Activated CD4-positive, alpha-beta T cell treated with anti-CD3 and anti-CD28 coated beads, Interleukin-2, amount 10 ng/mL, durations not matched to agents 7 days and 5 days (primary cell): ENCODE results near the gene URI1. TPM values are rescaled to one million over a fixed set of nuclear protein-coding genes. Genes with fewer than 3 reads are reported as not detected.

Source experiments
- CTCF ChIA-PET: fragments of 350-600 bp; sonication (Branson Sonifier 250); formaldehyde crosslinking; loops from one replicate; lab custom pipeline; 2021; ENCODE audit warnings: antibody characterized with exemption; lab: Charles Lee
- POLR2A ChIA-PET: fragments of 350-600 bp; sonication (Branson Sonifier 250); formaldehyde crosslinking; loops from one replicate; lab custom pipeline; 2021; ENCODE audit warnings: antibody characterized with exemption; lab: Charles Lee
- DNase-seq: peaks from one replicate; pipeline ENCODE4 v3.0.0-alpha.2; 2020
- H3K27ac Mint-ChIP-seq: one replicate; pipeline ENCODE4 v1.8.0; 2021; ENCODE audit warnings: mild to moderate bottlenecking, moderate library complexity, mixed read lengths
- H3K27me3 Mint-ChIP-seq: one replicate; pipeline ENCODE4 v1.8.0; 2021; ENCODE audit warnings: mixed read lengths
- H3K36me3 Mint-ChIP-seq: one replicate; pipeline ENCODE4 v1.8.0; 2021; ENCODE audit warnings: low read depth, mixed read lengths
- H3K4me1 Mint-ChIP-seq: one replicate; pipeline ENCODE4 v1.8.0; 2021; ENCODE audit warnings: mixed read lengths
- H3K4me3 Mint-ChIP-seq: one replicate; pipeline ENCODE4 v1.8.0; 2021; ENCODE audit warnings: mild to moderate bottlenecking, moderate library complexity, mixed read lengths
- H3K9me3 Mint-ChIP-seq: one replicate; pipeline ENCODE4 v1.8.0; 2021; ENCODE audit warnings: mixed read lengths
- total RNA-seq, 2 experiments: library from RNA; stranded (reverse); gene quantifications; one replicate each; pipeline ENCODE4 v1.2.3, GENCODE V29; 2021

Gene URI1
- total RNA-seq, 2 experiments from 2014 or later = 54.8 to 54.9 TPM

DNA sequence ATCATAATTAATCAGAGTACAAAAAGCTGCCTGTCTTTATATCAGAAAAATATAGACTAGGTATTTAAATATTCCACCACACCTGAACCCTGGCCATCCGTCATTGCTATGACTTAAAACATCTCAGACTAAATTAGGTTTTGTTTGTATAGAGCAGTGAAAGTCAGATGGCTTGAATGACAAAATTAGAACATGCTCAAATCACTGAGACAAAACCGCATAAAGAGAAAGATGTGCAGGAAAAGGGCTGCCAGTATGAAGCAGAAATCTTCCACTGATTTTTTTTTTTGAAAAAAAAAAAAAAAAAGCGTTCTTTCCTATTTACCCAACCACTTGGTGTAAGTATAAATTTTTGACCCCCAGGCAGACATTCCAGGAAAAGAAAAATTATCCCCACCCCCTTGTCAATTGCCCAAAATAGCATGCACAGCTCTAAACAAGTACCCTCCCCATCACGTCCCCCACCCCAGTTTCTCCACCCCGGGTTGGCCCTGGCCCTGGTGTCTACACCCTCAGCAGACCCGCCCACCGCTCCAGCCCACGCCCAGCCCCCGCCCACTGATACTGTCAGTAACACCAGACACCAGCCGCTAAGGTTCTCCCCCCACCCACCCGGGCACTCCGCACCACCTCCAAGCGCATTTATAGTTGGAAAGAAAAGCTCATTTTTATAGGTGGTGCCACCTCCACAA is 118.6 kb downstream of the URI1 start:
- POLR2A ChIA-PET = no interaction called here
- H3K27ac Mint-ChIP-seq = no peak overlapping the region

GRCh38 chr19:30061223-30062064 is 119.4 kb downstream of the URI1 start:
- Mint-ChIP-seq H3K4me3 (no peak overlapping the region), H3K36me3 (no peaks in the 10 kb centered on the region), H3K27ac (no peak overlapping the region), H3K9me3 (no peaks in the 10 kb centered on the region), H3K27me3 (no peaks in the 10 kb centered on the region), H3K4me1 (no peaks in the 10 kb centered on the region)
- ChIA-PET POLR2A (no interaction called here), CTCF (interaction anchor here (0.9 kb wide), 1 partner anchor 10 kb away, joined by 4 read pairs; no protein-coding TSS in a partner anchor)
- no peak for DNase-seq

More for the DNA sequence above, 118.6 kb downstream of the URI1 start:
- Mint-ChIP-seq H3K27me3 (no peaks in the 10 kb centered on the region), H3K36me3 (no peaks in the 10 kb centered on the region), H3K9me3 (no peaks in the 10 kb centered on the region), H3K4me3 (no peak overlapping the region), H3K4me1 (no peaks in the 10 kb centered on the region)
- CTCF ChIA-PET = no interaction called here
- DNase-seq = no peak

DNA sequence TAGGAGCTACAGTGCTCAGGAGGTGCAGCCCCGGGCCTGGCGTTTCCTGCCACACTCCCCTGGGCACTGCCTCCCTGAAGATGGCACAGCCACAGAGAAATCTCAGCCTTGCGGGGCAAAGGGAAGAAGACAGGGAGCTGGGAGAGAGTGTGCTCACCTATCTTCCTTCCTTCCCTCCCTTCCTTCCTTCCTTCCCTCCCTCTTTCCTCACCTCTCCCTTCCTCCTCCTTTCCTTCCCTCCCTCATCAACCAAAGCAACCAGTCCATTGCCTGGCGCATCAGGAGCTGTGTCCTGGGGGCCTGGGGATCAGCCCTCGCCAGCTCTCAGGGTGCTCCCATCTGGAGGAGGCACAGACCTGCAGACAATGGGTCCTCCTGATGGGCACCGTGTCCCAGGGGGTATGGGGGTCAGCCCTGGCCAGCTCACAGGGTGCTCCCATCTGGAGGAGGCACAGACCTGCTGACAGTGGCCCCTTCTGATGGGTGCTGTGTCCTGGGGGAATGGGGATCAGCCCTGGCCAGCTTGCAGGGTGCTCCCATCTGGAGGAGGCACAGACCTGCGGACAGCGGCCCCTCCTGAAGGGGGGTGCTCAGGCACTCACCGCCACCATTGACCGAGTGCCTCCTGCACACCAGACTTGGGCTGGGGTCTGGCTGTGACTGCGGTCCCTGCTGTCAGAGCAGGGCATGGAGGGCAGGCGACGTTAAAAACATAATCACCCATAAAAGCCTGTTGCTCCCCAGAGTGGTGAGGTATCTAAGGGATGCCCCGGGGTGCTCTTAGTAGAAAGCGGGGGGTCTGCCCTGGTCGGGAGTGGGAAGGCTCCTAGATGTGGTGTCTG is 120.2 kb downstream of the URI1 start:
- ChIA-PET CTCF (interaction anchor here (0.9 kb wide), 1 partner anchor 11 kb away, joined by 4 read pairs; no protein-coding TSS in a partner anchor), POLR2A (no interaction called here)
- Mint-ChIP-seq H3K27me3 (no peaks in the 10 kb centered on the region), H3K27ac (no peak overlapping the region), H3K9me3 (no peaks in the 10 kb centered on the region), H3K36me3 (no peaks in the 10 kb centered on the region), H3K4me1 (no peaks in the 10 kb centered on the region), H3K4me3 (no peak overlapping the region)
- no peak for DNase-seq

GRCh38 chr19:30062907-30063649 is 121.0 kb downstream of the URI1 start:
- ChIA-PET POLR2A (no interaction called here), CTCF (no interaction called here)
- no peak overlapping the region for H3K4me3 Mint-ChIP-seq

GRCh38 chr19:30063650-30064347 is 121.8 kb downstream of the URI1 start:
- no peaks in the 10 kb centered on the region for H3K4me1 Mint-ChIP-seq
- no peaks in the 10 kb centered on the region for H3K36me3 Mint-ChIP-seq

More at GRCh38 chr19:30062907-30063649, 121.0 kb downstream of the URI1 start:
- Mint-ChIP-seq H3K4me1 (no peaks in the 10 kb centered on the region), H3K27me3 (no peaks in the 10 kb centered on the region), H3K36me3 (no peaks in the 10 kb centered on the region), H3K27ac (no peak overlapping the region), H3K9me3 (no peaks in the 10 kb centered on the region)
- DNase-seq = no peak

GRCh38 chr19:30064348-30064699 is 122.3 kb downstream of the URI1 start:
- CTCF ChIA-PET = no interaction called here
- H3K9me3 Mint-ChIP-seq = no peaks in the 10 kb centered on the region

More at GRCh38 chr19:30063650-30064347, 121.8 kb downstream of the URI1 start:
- H3K27me3 Mint-ChIP-seq = no peaks in the 10 kb centered on the region
- POLR2A ChIA-PET = no interaction called here
- H3K4me3 Mint-ChIP-seq = no peak overlapping the region
- DNase-seq = no peak
- no peak overlapping the region for H3K27ac Mint-ChIP-seq
- CTCF ChIA-PET = no interaction called here
- no peaks in the 10 kb centered on the region for H3K9me3 Mint-ChIP-seq

DNA sequence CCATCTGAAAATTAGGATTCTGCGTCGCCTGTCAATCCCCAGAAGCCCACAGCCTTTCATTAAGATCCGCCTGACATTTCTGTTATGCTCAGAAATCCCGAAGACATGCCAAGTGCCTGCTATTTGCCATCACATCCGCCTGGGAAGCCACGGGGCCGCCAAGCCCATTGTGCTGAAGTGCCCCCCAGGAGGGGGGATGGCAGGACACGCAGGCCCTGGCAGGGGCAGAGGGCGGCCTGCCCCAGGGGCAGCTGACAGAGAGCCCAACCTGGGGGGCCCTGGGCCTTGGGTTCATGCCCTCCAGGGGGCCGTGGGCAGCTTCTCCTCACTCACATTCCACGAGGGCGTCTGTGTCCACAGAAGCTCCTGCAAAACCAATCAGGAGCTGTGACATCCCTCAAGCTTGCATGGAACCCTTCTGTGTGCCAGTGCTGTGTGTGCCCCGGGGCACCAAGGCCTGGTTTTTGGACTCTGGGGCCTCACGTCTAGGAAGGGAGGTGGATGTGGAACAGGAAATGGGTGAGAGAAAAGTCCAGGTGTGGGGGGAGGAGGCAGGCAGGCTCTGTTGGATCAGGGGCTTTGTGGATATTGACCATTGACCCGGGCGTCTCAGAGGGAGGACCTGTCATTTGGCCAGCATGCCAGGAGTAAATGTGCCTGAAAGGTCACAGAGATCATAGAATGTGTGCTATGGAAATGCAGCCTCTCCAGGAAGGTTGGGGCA is 122.9 kb downstream of the URI1 start:
- CTCF ChIA-PET = no interaction called here
- POLR2A ChIA-PET = no interaction called here
- H3K4me3 Mint-ChIP-seq = no peak overlapping the region
- H3K4me1 Mint-ChIP-seq = no peaks in the 10 kb centered on the region
- H3K27me3 Mint-ChIP-seq = no peaks in the 10 kb centered on the region
- H3K9me3 Mint-ChIP-seq = no peaks in the 10 kb centered on the region
- H3K27ac Mint-ChIP-seq = no peak overlapping the region
- H3K36me3 Mint-ChIP-seq = no peaks in the 10 kb centered on the region
- no peak for DNase-seq

More at GRCh38 chr19:30064348-30064699, 122.3 kb downstream of the URI1 start:
- no peak for DNase-seq
- H3K4me1 Mint-ChIP-seq = no peaks in the 10 kb centered on the region
- H3K4me3 Mint-ChIP-seq = no peak overlapping the region
- H3K27ac Mint-ChIP-seq = no peak overlapping the region
- POLR2A ChIA-PET = no interaction called here
- no peaks in the 10 kb centered on the region for H3K36me3 Mint-ChIP-seq
- no peaks in the 10 kb centered on the region for H3K27me3 Mint-ChIP-seq

DNA sequence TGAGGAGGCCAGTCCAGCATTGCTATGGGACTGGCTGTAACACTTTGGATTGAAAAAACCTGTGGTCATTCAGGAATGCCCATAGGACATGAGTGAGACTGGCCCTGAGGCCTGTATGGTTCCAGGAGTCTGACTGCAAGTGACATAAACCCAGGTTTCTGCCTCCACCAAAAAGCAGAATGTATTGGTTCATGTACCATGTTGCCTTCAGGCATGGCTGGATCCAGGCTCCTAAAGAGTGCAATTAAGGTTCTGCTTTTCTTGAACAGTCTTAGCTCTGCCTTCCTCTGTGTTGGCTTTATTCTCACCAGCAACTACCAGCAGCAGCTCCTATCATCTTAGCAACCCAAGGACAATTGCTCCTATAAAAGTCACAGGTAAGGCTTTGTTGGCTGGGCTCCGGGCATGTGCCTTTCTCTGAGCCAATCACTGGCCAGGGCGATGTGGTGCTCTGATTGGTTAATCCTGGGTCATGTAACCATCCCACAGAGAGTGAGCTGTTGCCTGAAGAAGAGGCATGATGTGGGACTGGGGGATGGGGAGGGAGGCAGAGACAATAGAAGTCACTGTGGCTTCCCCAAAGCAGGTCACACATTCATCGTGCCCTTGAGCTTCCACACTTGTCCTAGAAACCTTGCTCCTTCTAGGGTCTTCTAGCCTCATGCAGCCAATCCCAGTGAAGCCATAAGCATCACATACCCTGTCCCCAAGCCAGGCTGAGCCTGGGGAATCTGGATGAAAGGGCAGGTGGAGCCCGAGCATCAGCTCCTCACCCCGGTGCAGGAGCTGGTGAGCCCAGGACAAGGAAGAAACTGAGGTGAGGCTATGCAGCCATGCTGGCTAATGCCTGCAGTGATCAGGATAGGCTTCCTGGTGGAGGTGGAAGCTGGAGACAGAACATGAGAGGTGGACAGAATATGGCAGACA is 123.9 kb downstream of the URI1 start:
- Mint-ChIP-seq H3K4me3 (no peak overlapping the region), H3K27me3 (no peaks in the 10 kb centered on the region), H3K9me3 (no peaks in the 10 kb centered on the region), H3K4me1 (no peaks in the 10 kb centered on the region), H3K27ac (peak overlapping the region; percentile 16), H3K36me3 (no peaks in the 10 kb centered on the region)
- DNase-seq = no peak
- ChIA-PET POLR2A (no interaction called here), CTCF (interaction anchor here (1.0 kb wide), 1 partner anchor 8 kb away, joined by 3 read pairs; no protein-coding TSS in a partner anchor)
